Parathyroid adenoma (tissue), 2 donors: Measurements from ENCODE around the gene MDFIC.

Experiments used
- H2AFZ ChIP-seq: fragments of 300-600 bp; sonication (generic); one replicate; pipeline ENCODE4 v1.7.0; 2017; ENCODE audit warnings: antibody characterized with exemption, mild to moderate bottlenecking
- H3K27ac ChIP-seq: fragments of 300-600 bp; sonication (generic); one replicate; pipeline ENCODE4 v1.7.0; 2017
- H3K27me3 ChIP-seq: fragments of 300-600 bp; sonication (generic); one replicate; pipeline ENCODE4 v1.7.0; 2017; ENCODE audit warnings: low read length; ENCODE audit not compliant: control insufficient read depth, insufficient read depth
- H3K36me3 ChIP-seq: fragments of 300-600 bp; sonication (generic); one replicate; pipeline ENCODE4 v1.7.0; 2017; ENCODE audit warnings: low read length; ENCODE audit not compliant: control insufficient read depth, insufficient read depth
- H3K4me1 ChIP-seq: fragments of 300-600 bp; sonication (generic); one replicate; pipeline ENCODE4 v1.7.0; 2017; ENCODE audit warnings: control low read depth
- H3K4me2 ChIP-seq: fragments of 300-600 bp; sonication (generic); one replicate; pipeline ENCODE4 v1.7.0; 2017; ENCODE audit warnings: low read length
- H3K4me3 ChIP-seq: fragments of 300-600 bp; sonication (generic); one replicate; pipeline ENCODE4 v1.7.0; 2017; ENCODE audit warnings: low read depth, low read length
- H3K79me2 ChIP-seq: fragments of 300-600 bp; sonication (generic); one replicate; pipeline ENCODE4 v1.7.0; 2017; ENCODE audit warnings: control low read depth
- H3K9ac ChIP-seq: fragments of 300-600 bp; sonication (generic); one replicate; pipeline ENCODE4 v1.7.0; 2017; ENCODE audit warnings: mild to moderate bottlenecking
- H3K9me3 ChIP-seq: fragments of 300-600 bp; sonication (generic); one replicate; pipeline ENCODE4 v1.7.0; 2017; ENCODE audit warnings: low read length; ENCODE audit not compliant: control insufficient read depth
- TF ChIP-seq, protein P1 (sequence below): fragments of 300-600 bp; sonication (generic); IDR thresholded peaks from one replicate; pipeline ENCODE4 v1.7.0; 2017; ENCODE audit warnings: antibody characterized with exemption, mild to moderate bottlenecking
- donor health status: primary hyperparathyroidism.

The MDFIC gene

DNA sequence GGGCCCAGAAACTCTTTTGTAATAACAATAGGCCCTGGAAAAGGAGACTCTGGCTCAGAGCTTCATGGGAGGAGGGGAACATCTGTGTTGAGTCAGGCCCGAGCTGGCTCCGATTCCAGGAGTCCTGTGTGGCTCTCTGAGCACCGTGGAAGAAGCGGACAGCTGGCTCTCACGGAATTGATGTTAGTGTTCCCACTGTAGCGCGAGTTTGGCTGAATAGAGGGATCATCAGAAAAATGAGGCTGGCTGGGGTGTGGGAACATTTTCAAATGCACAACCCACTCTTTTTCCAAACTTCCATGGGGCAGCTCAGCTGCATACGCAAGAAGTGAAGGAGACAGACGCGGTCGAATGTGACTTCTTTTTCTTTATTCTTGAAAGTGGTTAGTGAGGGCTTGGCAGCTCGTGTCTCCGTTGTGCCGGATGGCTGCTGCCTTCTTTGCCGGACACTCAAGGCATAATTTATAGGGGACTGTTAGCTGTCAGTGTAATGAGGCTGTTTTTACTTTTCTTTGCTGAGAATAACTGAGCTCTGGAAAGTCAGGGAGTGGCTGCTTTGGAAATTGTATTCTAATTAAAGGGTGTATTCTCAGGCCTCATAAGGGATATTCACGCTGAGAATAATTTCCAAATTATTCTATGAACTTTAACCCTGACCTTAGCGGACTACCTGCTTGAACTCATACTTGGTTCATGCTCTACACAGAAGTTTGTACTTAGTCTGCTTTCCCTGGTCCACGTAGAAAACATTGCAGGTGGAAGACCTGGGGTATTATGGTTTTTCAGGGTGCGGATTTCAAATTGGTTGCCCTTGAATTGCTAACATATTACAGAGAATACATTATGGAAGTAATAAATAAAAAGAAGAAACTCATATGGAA lies 23.1 kb downstream of the MDFIC start:
- TF ChIP-seq, protein P1, sequence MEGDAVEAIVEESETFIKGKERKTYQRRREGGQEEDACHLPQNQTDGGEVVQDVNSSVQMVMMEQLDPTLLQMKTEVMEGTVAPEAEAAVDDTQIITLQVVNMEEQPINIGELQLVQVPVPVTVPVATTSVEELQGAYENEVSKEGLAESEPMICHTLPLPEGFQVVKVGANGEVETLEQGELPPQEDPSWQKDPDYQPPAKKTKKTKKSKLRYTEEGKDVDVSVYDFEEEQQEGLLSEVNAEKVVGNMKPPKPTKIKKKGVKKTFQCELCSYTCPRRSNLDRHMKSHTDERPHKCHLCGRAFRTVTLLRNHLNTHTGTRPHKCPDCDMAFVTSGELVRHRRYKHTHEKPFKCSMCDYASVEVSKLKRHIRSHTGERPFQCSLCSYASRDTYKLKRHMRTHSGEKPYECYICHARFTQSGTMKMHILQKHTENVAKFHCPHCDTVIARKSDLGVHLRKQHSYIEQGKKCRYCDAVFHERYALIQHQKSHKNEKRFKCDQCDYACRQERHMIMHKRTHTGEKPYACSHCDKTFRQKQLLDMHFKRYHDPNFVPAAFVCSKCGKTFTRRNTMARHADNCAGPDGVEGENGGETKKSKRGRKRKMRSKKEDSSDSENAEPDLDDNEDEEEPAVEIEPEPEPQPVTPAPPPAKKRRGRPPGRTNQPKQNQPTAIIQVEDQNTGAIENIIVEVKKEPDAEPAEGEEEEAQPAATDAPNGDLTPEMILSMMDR, result no peak
- H3K4me2 ChIP-seq, result no peak overlapping the region
- no peaks in the 10 kb centered on the region for H3K4me1 ChIP-seq
- no peaks in the 10 kb centered on the region for H3K9me3 ChIP-seq
- no peaks in the 10 kb centered on the region for H3K27me3 ChIP-seq
- H3K27ac ChIP-seq, result no peak overlapping the region
- H3K36me3 ChIP-seq, result no peaks in the 10 kb centered on the region
- no peak overlapping the region for H2AFZ ChIP-seq
- no peak overlapping the region for H3K9ac ChIP-seq
- no peak overlapping the region for H3K4me3 ChIP-seq
- H3K79me2 ChIP-seq, result no peaks in the 10 kb centered on the region

DNA sequence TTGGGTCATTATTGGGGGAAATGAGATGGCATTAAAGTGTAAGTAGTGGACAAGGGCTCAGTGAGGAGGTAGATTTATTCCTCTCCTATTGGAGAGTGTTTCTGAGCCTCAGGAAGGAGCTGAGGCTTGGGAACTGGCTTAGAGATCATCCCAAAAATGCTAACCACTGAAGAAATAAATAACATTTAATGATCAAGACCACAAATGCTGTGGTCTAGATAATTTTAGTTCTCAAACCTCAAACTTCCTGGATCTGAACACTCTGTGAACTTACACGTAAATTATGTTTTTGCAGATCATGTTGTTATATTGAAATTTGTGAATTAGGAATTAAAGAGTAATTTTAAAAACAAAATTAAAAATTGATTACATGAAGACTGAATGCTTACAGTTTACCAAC lies 27.3 kb downstream of the MDFIC start:
- Histone ChIP-seq H3K79me2 (no peaks in the 10 kb centered on the region), H3K4me1 (no peaks in the 10 kb centered on the region), H3K27me3 (no peaks in the 10 kb centered on the region), H3K36me3 (no peaks in the 10 kb centered on the region), H3K9ac (no peak overlapping the region), H3K4me3 (no peak overlapping the region), H2AFZ (no peak overlapping the region), H3K9me3 (no peaks in the 10 kb centered on the region), H3K27ac (no peak overlapping the region), H3K4me2 (no peak overlapping the region)
- TF ChIP-seq, protein P1, result no peak

DNA sequence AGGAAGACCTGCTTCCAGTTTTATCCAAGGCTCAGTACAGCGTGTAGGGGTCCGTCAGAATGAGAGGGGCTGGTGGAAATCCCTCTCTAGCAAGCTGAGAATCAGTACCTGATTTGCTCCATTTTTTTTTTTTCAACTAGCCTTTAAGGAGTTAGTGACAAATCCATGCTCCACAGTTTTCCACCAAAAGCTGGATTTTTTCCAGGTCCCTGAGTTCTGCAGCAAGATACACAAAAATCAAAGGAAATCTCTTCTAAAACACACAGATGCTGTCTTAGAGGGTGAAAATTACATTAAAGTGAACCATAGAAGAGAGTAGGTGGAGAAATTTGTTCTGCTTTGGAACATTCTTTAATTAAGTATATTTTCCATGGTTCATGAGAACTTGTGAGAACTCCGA lies 30.4 kb downstream of the MDFIC start:
- no peak overlapping the region for H2AFZ ChIP-seq
- H3K4me3 ChIP-seq, result no peak overlapping the region
- H3K9me3 ChIP-seq, result no peaks in the 10 kb centered on the region
- no peak overlapping the region for H3K27ac ChIP-seq
- no peaks in the 10 kb centered on the region for H3K4me1 ChIP-seq
- H3K9ac ChIP-seq, result no peak overlapping the region
- H3K27me3 ChIP-seq, result no peaks in the 10 kb centered on the region
- H3K36me3 ChIP-seq, result no peaks in the 10 kb centered on the region
- no peak overlapping the region for H3K4me2 ChIP-seq
- TF ChIP-seq, protein P1, result no peak
- no peaks in the 10 kb centered on the region for H3K79me2 ChIP-seq

DNA sequence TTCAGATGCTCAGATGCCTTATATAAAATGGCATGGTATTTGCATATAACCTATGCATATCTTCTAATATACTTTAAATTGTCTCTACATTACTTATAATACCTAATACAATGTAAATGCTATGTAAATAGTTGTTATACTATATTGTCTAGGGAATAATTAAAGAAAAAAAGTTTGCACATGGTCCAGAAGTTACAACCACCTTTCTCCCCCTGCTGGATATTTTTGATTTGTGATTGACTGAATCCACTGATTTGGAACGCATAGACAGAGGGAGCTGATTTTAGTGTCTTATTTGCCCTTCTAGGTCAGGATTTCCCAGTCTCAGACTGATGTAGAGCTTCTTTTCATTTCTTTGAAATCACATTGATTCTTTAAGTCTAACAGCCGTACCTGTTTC lies 31.8 kb downstream of the MDFIC start:
- no peaks in the 10 kb centered on the region for H3K9me3 ChIP-seq
- H3K9ac ChIP-seq, result no peak overlapping the region
- H3K79me2 ChIP-seq, result peaks cover 2% of the 10 kb centered on the region
- H3K36me3 ChIP-seq, result no peaks in the 10 kb centered on the region
- H3K4me2 ChIP-seq, result no peak overlapping the region
- no peak overlapping the region for H3K27ac ChIP-seq
- H3K4me3 ChIP-seq, result no peak overlapping the region
- H2AFZ ChIP-seq, result no peak overlapping the region
- H3K4me1 ChIP-seq, result no peaks in the 10 kb centered on the region
- TF ChIP-seq, protein P1, result no peak
- H3K27me3 ChIP-seq, result no peaks in the 10 kb centered on the region

DNA sequence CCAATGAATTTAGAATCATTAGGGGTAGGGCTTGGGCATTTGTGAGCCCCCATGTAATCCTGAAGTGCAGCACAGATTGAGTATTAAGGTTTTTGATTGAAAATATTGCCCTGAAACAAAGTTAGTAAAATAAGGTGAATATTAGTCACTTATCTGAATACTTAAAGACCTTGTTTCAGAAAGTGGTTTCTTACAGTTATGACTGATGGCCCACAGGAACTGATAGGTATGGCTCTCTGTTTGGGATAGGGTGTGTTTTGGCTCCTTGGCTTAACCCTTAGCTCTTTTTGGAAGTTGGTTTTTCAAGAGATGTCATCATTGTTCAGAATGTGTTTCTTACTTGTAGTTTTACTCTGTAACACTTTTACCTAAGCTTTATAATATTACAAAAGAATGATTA lies 34.8 kb downstream of the MDFIC start:
- Histone ChIP-seq H3K9me3 (no peaks in the 10 kb centered on the region), H3K79me2 (peaks cover 2% of the 10 kb centered on the region), H3K4me2 (no peak overlapping the region), H3K4me3 (no peak overlapping the region), H3K36me3 (no peaks in the 10 kb centered on the region), H3K4me1 (no peaks in the 10 kb centered on the region), H2AFZ (no peak overlapping the region), H3K27ac (no peak overlapping the region), H3K27me3 (no peaks in the 10 kb centered on the region), H3K9ac (no peak overlapping the region)
- TF ChIP-seq, protein P1, result no peak
